VCaP (cell line): ENCODE data around the gene LCE1E.

Experiments used
- H3K27ac ChIP-seq: fragments of 450-650 bp; 2 replicates; pipeline ENCODE4 v1.5.1; 2017
- CTCF ChIP-seq: fragments of 450-650 bp; conservative IDR thresholded peaks from 2 replicates; pipeline ENCODE4 v1.5.1; 2017; ENCODE audit warnings: mild to moderate bottlenecking, moderate library complexity

The LCE1E gene

DNA sequence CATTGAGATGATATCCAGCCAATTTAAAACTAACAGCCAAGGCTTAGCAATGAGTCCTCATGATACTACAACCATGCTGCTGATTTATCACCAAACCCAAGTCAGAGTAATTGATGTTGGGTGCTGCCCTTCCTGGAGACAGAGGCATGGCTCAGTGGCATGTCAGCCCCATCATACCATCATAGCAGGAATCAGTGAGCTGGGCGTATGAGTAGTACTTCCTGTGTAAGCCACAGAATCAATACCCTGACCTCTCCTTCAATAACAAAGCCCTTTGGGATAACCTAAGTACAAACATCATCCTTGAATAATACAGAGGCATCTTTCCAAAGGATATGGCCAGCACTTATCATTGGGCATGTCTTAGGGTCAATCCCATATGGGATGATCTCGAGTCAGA is 3.0 kb upstream of the LCE1E start:
- TF ChIP-seq CTCF: no peak
- no peak overlapping the region; the same call in 1 of the 2 replicates for H3K27ac ChIP-seq

DNA sequence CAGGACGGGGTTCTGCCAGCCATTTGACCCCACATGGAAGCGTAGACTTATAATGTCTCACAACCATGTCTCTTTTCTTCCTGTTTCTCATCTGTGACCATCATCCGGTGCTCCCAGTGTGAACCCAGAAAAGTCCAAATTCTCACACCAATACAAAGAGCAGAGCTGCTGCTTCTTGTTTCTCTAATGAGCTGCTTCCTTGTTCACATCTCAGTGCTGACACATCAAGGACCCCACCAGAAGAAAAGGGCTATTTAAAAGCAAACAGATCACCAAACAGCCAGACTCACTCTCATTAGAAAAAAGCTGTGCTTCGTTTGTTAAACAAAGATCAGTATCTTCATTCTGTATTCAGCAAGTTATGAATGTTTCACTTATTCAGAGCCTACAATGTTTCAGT is 9.6 kb downstream of the LCE1E start:
- no peak overlapping the region for H3K27ac ChIP-seq
- no peak for TF ChIP-seq CTCF

DNA sequence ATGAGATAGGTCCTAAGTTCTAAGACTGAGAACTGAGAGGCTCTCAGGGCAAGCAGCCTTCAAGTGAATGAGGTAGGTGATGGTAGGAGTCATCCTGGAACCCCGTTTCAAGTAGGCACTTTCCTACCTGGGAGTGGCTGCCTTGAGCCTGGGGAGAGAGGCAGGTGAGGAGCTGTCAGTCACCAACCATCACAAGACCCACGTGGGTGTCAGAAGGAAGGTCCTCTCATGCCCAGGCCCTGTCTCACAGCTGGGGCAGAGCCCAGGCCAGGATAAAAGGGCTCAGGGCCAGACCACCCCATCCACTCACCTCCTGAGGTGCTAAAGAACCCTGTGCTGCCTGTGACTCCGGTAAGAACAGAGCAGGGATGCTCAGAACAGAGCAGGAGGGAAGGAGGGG is 10.4 kb downstream of the LCE1E start, which contains the start of gene LCE1D:
Gene LCE1D (plus strand): TSS at position 301 of the 400 bp plus-strand sequence. CDS start 1,074 bp downstream, outside the sequence.
- no peak within 1 kb of the TSS for H3K27ac ChIP-seq
- TF ChIP-seq CTCF: no peak

GRCh38 chr1:152801333-152801732 is 15.3 kb downstream of the LCE1E start:
- TF ChIP-seq CTCF: no peak
- H3K27ac ChIP-seq: no peak overlapping the region

GRCh38 chr1:152806576-152806975 is 20.5 kb downstream of the LCE1E start, which contains the start of gene LCE1C:
Gene LCE1C (minus strand): TSS chr1:152806651. CDS start chr1:152805478, 1,173 bp downstream.
- no peak within 1 kb of the TSS for H3K27ac ChIP-seq
- no peak for TF ChIP-seq CTCF

- H3K27ac ChIP-seq: no peak overlapping the region
- TF ChIP-seq CTCF: no peak
Measured at GRCh38 chr1:152811050-152811449, 25.0 kb downstream of the LCE1E start.

GRCh38 chr1:152811671-152812070 is 25.6 kb downstream of the LCE1E start, which contains the start of gene LCE1B:
Gene LCE1B (plus strand): TSS chr1:152811971. CDS start chr1:152812447, 476 bp downstream.
- H3K27ac ChIP-seq: no peak within 1 kb of the TSS
- no peak for TF ChIP-seq CTCF
